ENCODE results near the gene SLC26A6. TPM values are rescaled to one million over a fixed set of nuclear protein-coding genes. Genes with fewer than 3 reads are reported as not detected.

Gene SLC26A6
- total and polyA plus RNA-seq, 2 of the 13 experiments (the other 11 are each of a cell fraction or from before 2014, with no cell fraction given): 40.7 to 184 TPM

DNA sequence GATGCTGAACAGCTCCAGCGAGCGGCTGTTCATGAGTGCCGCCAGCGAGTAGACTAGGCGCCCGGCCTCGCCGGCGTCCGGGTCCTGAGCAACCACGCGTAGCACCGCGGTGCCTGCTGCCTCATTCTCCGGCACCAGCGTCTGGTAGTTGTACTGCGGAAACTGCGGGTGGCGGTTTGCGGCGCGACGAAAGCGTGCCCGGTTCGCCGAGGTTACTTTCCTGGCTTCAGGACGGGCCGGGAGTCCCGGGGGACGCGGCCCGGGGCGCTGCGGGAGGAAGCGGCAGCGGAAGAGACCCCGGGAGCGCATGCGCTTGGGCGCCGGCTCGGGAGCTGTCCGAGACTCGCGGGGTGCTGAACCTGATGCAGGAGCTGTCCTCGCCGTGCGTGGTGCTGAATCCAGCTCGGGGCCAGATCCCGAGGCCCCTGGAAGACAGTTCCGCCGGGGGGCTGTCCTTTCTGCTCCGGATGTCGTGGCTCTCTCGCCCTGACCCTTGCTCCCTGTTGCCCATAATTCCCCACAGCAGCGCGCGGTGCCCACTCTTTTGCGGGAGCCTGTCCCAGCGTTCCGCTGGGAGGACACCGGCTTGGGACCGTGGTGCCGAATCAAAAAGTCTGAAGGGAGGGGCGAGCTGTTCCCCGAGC lies 26.4 kb upstream of the SLC26A6 start (continued):
- TF ChIP-seq, protein P1, sequence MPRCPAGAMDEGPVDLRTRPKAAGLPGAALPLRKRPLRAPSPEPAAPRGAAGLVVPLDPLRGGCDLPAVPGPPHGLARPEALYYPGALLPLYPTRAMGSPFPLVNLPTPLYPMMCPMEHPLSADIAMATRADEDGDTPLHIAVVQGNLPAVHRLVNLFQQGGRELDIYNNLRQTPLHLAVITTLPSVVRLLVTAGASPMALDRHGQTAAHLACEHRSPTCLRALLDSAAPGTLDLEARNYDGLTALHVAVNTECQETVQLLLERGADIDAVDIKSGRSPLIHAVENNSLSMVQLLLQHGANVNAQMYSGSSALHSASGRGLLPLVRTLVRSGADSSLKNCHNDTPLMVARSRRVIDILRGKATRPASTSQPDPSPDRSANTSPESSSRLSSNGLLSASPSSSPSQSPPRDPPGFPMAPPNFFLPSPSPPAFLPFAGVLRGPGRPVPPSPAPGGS (CRISPR knock-in tag; IDR thresholded peaks at IDR 0.05): peak; percentile 100
- TF ChIP-seq FOXK1 (CRISPR knock-in tag; IDR thresholded peaks at IDR 0.05; ENCODE audit: borderline replicate concordance, low read depth) (peak; percentile 100), ZNF160 (CRISPR knock-in tag; IDR thresholded peaks at IDR 0.05) (peak; percentile 100), ZBTB3 (CRISPR knock-in tag; IDR thresholded peaks at IDR 0.05; ENCODE audit: borderline replicate concordance, low read depth) (peak; percentile 98), ZNF737 (CRISPR knock-in tag; IDR thresholded peaks at IDR 0.05; ENCODE audit: borderline replicate concordance) (peak; percentile 100), ZNF761 (CRISPR knock-in tag; conservative IDR thresholded peaks at IDR 0.05) (peak; percentile 100), ZNF33B (CRISPR knock-in tag; IDR thresholded peaks at IDR 0.05) (peak; percentile 100), ATF7-NPFF (CRISPR knock-in tag; IDR thresholded peaks at IDR 0.05; ENCODE audit: low read depth) (peak; percentile 100), ZNF7 (CRISPR knock-in tag; IDR thresholded peaks at IDR 0.05) (peak; percentile 97), PRMT3 (CRISPR knock-in tag; IDR thresholded peaks at IDR 0.05; ENCODE audit: borderline replicate concordance, low read depth) (peak; percentile 100)
- TF ChIP-seq, protein P2, sequence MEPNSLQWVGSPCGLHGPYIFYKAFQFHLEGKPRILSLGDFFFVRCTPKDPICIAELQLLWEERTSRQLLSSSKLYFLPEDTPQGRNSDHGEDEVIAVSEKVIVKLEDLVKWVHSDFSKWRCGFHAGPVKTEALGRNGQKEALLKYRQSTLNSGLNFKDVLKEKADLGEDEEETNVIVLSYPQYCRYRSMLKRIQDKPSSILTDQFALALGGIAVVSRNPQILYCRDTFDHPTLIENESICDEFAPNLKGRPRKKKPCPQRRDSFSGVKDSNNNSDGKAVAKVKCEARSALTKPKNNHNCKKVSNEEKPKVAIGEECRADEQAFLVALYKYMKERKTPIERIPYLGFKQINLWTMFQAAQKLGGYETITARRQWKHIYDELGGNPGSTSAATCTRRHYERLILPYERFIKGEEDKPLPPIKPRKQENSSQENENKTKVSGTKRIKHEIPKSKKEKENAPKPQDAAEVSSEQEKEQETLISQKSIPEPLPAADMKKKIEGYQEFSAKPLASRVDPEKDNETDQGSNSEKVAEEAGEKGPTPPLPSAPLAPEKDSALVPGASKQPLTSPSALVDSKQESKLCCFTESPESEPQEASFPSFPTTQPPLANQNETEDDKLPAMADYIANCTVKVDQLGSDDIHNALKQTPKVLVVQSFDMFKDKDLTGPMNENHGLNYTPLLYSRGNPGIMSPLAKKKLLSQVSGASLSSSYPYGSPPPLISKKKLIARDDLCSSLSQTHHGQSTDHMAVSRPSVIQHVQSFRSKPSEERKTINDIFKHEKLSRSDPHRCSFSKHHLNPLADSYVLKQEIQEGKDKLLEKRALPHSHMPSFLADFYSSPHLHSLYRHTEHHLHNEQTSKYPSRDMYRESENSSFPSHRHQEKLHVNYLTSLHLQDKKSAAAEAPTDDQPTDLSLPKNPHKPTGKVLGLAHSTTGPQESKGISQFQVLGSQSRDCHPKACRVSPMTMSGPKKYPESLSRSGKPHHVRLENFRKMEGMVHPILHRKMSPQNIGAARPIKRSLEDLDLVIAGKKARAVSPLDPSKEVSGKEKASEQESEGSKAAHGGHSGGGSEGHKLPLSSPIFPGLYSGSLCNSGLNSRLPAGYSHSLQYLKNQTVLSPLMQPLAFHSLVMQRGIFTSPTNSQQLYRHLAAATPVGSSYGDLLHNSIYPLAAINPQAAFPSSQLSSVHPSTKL (CRISPR knock-in tag; IDR thresholded peaks at IDR 0.05): peak; percentile 99
- TF ChIP-seq, protein P3, sequence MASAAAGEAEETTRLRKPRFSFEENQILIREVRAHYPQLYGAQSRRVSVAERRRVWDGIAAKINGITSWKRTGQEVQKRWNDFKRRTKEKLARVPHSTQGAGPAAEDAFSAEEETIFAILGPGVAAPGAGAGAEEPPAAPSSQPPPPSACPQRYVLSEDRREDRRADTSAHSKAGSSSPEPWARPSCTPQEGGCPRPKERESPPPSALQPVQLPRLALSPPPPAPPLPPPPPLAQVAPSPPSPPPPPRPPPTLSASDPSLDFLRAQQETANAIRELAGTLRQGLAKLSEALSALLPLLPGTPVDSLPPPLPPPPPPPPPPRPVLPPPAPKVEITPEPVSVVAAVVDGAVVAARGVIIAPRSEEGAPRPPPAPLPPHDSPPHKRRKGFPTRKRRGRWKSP (CRISPR knock-in tag; IDR thresholded peaks at IDR 0.05): peak; percentile 99
- TF ChIP-seq, protein P4, sequence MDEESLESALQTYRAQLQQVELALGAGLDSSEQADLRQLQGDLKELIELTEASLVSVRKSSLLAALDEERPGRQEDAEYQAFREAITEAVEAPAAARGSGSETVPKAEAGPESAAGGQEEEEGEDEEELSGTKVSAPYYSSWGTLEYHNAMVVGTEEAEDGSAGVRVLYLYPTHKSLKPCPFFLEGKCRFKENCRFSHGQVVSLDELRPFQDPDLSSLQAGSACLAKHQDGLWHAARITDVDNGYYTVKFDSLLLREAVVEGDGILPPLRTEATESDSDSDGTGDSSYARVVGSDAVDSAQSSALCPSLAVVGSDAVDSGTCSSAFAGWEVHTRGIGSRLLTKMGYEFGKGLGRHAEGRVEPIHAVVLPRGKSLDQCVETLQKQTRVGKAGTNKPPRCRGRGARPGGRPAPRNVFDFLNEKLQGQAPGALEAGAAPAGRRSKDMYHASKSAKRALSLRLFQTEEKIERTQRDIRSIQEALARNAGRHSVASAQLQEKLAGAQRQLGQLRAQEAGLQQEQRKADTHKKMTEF (CRISPR knock-in tag; IDR thresholded peaks at IDR 0.05): peak; percentile 100
- TF ChIP-seq, protein P5, sequence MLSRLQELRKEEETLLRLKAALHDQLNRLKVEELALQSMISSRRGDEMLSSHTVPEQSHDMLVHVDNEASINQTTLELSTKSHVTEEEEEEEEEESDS (CRISPR knock-in tag; IDR thresholded peaks at IDR 0.05; ENCODE audit: borderline replicate concordance): peak; percentile 99

Data from HepG2 (cell line).